Peyer's patch (tissue), 4 donors: Measurements from ENCODE around the gene FBL. TPM values are rescaled to one million over a fixed set of nuclear protein-coding genes. Genes with fewer than 3 reads are reported as not detected.
"Not testable (repeated sequence)": the region's sequence is repeated elsewhere in the genome, so short reads cannot be mapped to it uniquely, and the experiment has no call there.

ENCODE experiments used
- DNase-seq, 3 donors: peaks; one replicate each; pipeline ENCODE4 v3.0.0-alpha.2; 2017 to 2019
- H3K27ac ChIP-seq, 4 donors: fragments of 200-600 bp; sonication (generic); one replicate each; pipeline ENCODE4 v1.5.1; 2016 to 2019
- H3K27me3 ChIP-seq, 2 donors: fragments of 200-600 bp; sonication (generic); one replicate each; pipeline ENCODE4 v1.5.1; 2019
- H3K36me3 ChIP-seq, 3 donors: fragments of 200-600 bp; sonication (generic); one replicate each; pipeline ENCODE4 v1.5.1; 2016 to 2019
- H3K4me1 ChIP-seq, 4 donors: fragments of 200-600 bp; sonication (generic); one replicate each; pipeline ENCODE4 v1.5.1; 2016 to 2019
- H3K4me3 ChIP-seq, 4 donors: fragments of 200-600 bp; sonication (generic); 1 replicate in 3 of 4; 2 replicates in 1 of 4; pipeline ENCODE4 v1.5.1; 2016 to 2019; ENCODE audit warnings: mild to moderate bottlenecking in 1 of 4
- H3K9me3 ChIP-seq, 4 donors: fragments of 200-600 bp; sonication (generic); one replicate each; pipeline ENCODE4 v1.5.1; 2016 to 2019; ENCODE audit warnings: mild to moderate bottlenecking in 1 of 4
- CTCF ChIP-seq, 6 experiments: fragments of 450-650 bp in 4 of 6; fragments of 200-600 bp in 2 of 6; sonication (generic) in 1 of 6; IDR thresholded peaks; one replicate each; pipeline ENCODE4 v1.5.1; 2017 to 2019; ENCODE audit warnings: antibody characterized with exemption in 6 of 6, mild to moderate bottlenecking in 3 of 6, moderate library complexity in 1 of 6
- POLR2A ChIP-seq, 2 donors: fragments of 450-650 bp; IDR thresholded peaks; one replicate each; pipeline ENCODE4 v1.5.1; 2017; ENCODE audit warnings: antibody characterized with exemption in 2 of 2, mild to moderate bottlenecking in 2 of 2, moderate library complexity in 2 of 2
- total RNA-seq, 4 donors: library from RNA; depleted of rRNA; stranded (reverse); fragments of >200 nt; gene quantifications; one replicate each; pipeline ENCODE4 v1.1.0, GENCODE V29; 2016

The FBL gene
- total RNA-seq, 4 donors from 2014 or later = 42.4 to 206 (median 103) TPM

- TF ChIP-seq CTCF (IDR thresholded peaks at IDR 0.05) = no peak
- TF ChIP-seq POLR2A (IDR thresholded peaks at IDR 0.05) = no peak
- Histone ChIP-seq H3K9me3 (no peaks in the 10 kb centered on the region), H3K4me3 (no peak overlapping the region), H3K36me3 (no peaks in the 10 kb centered on the region), H3K27ac (no peak overlapping the region), H3K27me3 (no peaks in the 10 kb centered on the region), H3K4me1 (no peaks in the 10 kb centered on the region)
- DNase-seq = no peak
Measured at GRCh38 chr19:39816287-39817048, 29.7 kb downstream of the FBL start.

GRCh38 chr19:39814595-39814994 lies 31.6 kb downstream of the FBL start:
- no peak for DNase-seq
- no peaks in the 10 kb centered on the region for H3K4me1 ChIP-seq
- H3K9me3 ChIP-seq = no peaks in the 10 kb centered on the region
- H3K27me3 ChIP-seq = no peaks in the 10 kb centered on the region
- no peak overlapping the region for H3K27ac ChIP-seq
- no peak overlapping the region for H3K4me3 ChIP-seq
- no peak for TF ChIP-seq POLR2A (IDR thresholded peaks at IDR 0.05)
- no peak for TF ChIP-seq CTCF (IDR thresholded peaks at IDR 0.05)
- no peaks in the 10 kb centered on the region for H3K36me3 ChIP-seq

- not testable (repeated sequence) for H3K27me3 ChIP-seq, H3K9me3 ChIP-seq, H3K36me3 ChIP-seq, H3K4me1 ChIP-seq, H3K27ac ChIP-seq, H3K4me3 ChIP-seq, DNase-seq
Measured at GRCh38 chr19:39814111-39814510, 32.1 kb downstream of the FBL start.

- H3K4me1 ChIP-seq = no peaks in the 10 kb centered on the region
- no peaks in the 10 kb centered on the region for H3K36me3 ChIP-seq
- TF ChIP-seq POLR2A (IDR thresholded peaks at IDR 0.05) (no peak), CTCF (IDR thresholded peaks at IDR 0.05) (no peak)
- no peaks in the 10 kb centered on the region for H3K9me3 ChIP-seq
- no peak overlapping the region for H3K27ac ChIP-seq
- DNase-seq = no peak
- H3K27me3 ChIP-seq = no peaks in the 10 kb centered on the region
- no peak overlapping the region for H3K4me3 ChIP-seq
Measured at GRCh38 chr19:39813264-39813993, 32.8 kb downstream of the FBL start.

GRCh38 chr19:39811064-39811463 lies 35.1 kb downstream of the FBL start:
- TF ChIP-seq POLR2A (IDR thresholded peaks at IDR 0.05) (no peak), CTCF (IDR thresholded peaks at IDR 0.05) (no peak)
- Histone ChIP-seq H3K4me1 (no peaks in the 10 kb centered on the region), H3K4me3 (no peak overlapping the region), H3K9me3 (no peaks in the 10 kb centered on the region), H3K36me3 (no peaks in the 10 kb centered on the region), H3K27me3 (no peaks in the 10 kb centered on the region), H3K27ac (no peak overlapping the region)
- DNase-seq = no peak

- no peaks in the 10 kb centered on the region for H3K36me3 ChIP-seq
- TF ChIP-seq CTCF (IDR thresholded peaks at IDR 0.05) (no peak), POLR2A (IDR thresholded peaks at IDR 0.05) (no peak)
Measured at GRCh38 chr19:39810424-39810823, 35.8 kb downstream of the FBL start.

More at GRCh38 chr19:39810424-39810823, 35.8 kb downstream of the FBL start:
- no peak overlapping the region for H3K27ac ChIP-seq
- no peaks in the 10 kb centered on the region for H3K4me1 ChIP-seq
- no peak for DNase-seq
- no peaks in the 10 kb centered on the region for H3K9me3 ChIP-seq
- no peaks in the 10 kb centered on the region for H3K27me3 ChIP-seq
- no peak overlapping the region for H3K4me3 ChIP-seq
